K562 (cell line): ENCODE data around the gene TUBB6. TPM values are rescaled to one million over a fixed set of nuclear protein-coding genes. Genes with fewer than 3 reads are reported as not detected.

Experiments used
- BHLHE40 ChIP-seq: IDR thresholded peaks from 2 replicates; pipeline ENCODE4 v1.6.1; 2011; ENCODE audit warnings: low read length, improper control_type of control experiment
- CEBPB ChIP-seq: fragments of 450-650 bp; IDR thresholded peaks from 2 replicates; pipeline ENCODE4 v1.6.1; 2016; ENCODE audit warnings: missing genetic modification characterization, missing compliant biosample characterization
- DACH1 ChIP-seq: fragments of 450-650 bp; IDR thresholded peaks from 2 replicates; pipeline ENCODE4 v1.6.1; 2018; ENCODE audit not compliant: partially characterized antibody
- ELF4 ChIP-seq: fragments of 450-650 bp; formaldehyde crosslinking; IDR thresholded peaks from 2 replicates; pipeline ENCODE4 v1.4.0; 2022; ENCODE audit warnings: missing genetic modification characterization
- FOXK2 ChIP-seq, 2 experiments: fragments of 450-650 bp; IDR thresholded peaks in 1 of 2; conservative IDR thresholded peaks in 1 of 2; 2 replicates each; pipeline ENCODE4 v1.6.1; 2016; ENCODE audit warnings: low read depth in 2 of 2, mild to moderate bottlenecking in 1 of 2
- MBD2 ChIP-seq: sonication (generic); IDR thresholded peaks from 2 replicates; pipeline ENCODE4 v1.6.1; 2016; ENCODE audit warnings: low read depth, borderline replicate concordance
- RB1 ChIP-seq: fragments of 450-650 bp; IDR thresholded peaks from 2 replicates; pipeline ENCODE4 v1.6.1; 2017; ENCODE audit warnings: low read depth, mild to moderate bottlenecking
- RFX5 ChIP-seq: IDR thresholded peaks from 2 replicates; pipeline ENCODE4 v1.6.1; 2011; ENCODE audit warnings: low read depth, mild to moderate bottlenecking, improper control_type of control experiment, low read length
- SRSF3 ChIP-seq: fragments of 200-400 bp; formaldehyde crosslinking; IDR thresholded peaks from 2 replicates; pipeline ENCODE4 v1.6.1; 2016; ENCODE audit warnings: mild to moderate bottlenecking, low read length, moderate library complexity; ENCODE audit not compliant: insufficient read depth
- TCF3 ChIP-seq: sonication (generic); formaldehyde crosslinking; IDR thresholded peaks from 2 replicates; pipeline ENCODE4 v1.4.0; 2020; ENCODE audit warnings: mild to moderate bottlenecking, missing genetic modification reagents
- TCF7L2 ChIP-seq: fragments of 150-350 bp; IDR thresholded peaks from 2 replicates; pipeline ENCODE4 v1.6.1; 2016; ENCODE audit warnings: low read depth, mild to moderate bottlenecking, low read length, moderate library complexity
- TSC22D4 ChIP-seq: fragments of 450-650 bp; IDR thresholded peaks from 2 replicates; pipeline ENCODE4 v1.6.1; 2016; ENCODE audit warnings: missing genetic modification characterization, missing biosample characterization, control low read depth
- ZNF121 ChIP-seq: sonication (generic); formaldehyde crosslinking; conservative IDR thresholded peaks from 2 replicates; pipeline ENCODE4 v1.8.0; 2022; ENCODE audit warnings: missing genetic modification reagents
- ZNF511 ChIP-seq: sonication (generic); formaldehyde crosslinking; IDR thresholded peaks from 2 replicates; pipeline ENCODE4 v1.8.0; 2022; ENCODE audit warnings: mild to moderate bottlenecking, missing genetic modification reagents
- polyA plus RNA-seq, 8 experiments: library from polyadenylated mRNA; depleted of rRNA in 4 of 8; stranded (reverse) in 5 of 8; unstranded in 3 of 8; fragments of >200 nt; fragmentation: Nextera tagmentation in 2 of 8; fragmentation: Illumina TruSeq in 1 of 8; extraction: Ambion mirVana in 2 of 8; extraction: Trizol in 1 of 8; gene quantifications; 2 replicates each; pipeline versions ENCODE4 v1.2.1 to v1.2.3, GENCODE V29; 2011 to 2014; ENCODE audit warnings: inconsistent platforms in 1 of 8, missing spikeins in 1 of 8
- total RNA-seq, 7 experiments: library from RNA; depleted of rRNA in 6 of 7; stranded (reverse); fragments of >200 nt in 6 of 7; fragmentation: Illumina TruSeq in 2 of 7; extraction: Trizol in 2 of 7; gene quantifications; 2 replicates each; pipeline versions ENCODE4 v1.2.1 to v1.2.3, GENCODE V29; 2011 to 2021; ENCODE audit warnings: low replicate concordance in 1 of 7
- TF ChIP-seq, protein P1 (sequence below): fragments of 250-450 bp; sonication (Bioruptor Pico); IDR thresholded peaks from 2 replicates; pipeline ENCODE4 v1.4.0; 2020
- TF ChIP-seq, protein P2 (sequence below): fragments of 250-450 bp; sonication (Bioruptor Pico); IDR thresholded peaks from 2 replicates; pipeline ENCODE4 v1.5.0; 2021; ENCODE audit warnings: mild to moderate bottlenecking, borderline replicate concordance
- TF ChIP-seq, protein P3 (sequence below): sonication (generic); formaldehyde crosslinking; IDR thresholded peaks from 2 replicates; pipeline ENCODE4 v1.8.0; 2022; ENCODE audit warnings: mild to moderate bottlenecking, missing genetic modification reagents, borderline replicate concordance

TUBB6 gene
- total and polyA plus RNA-seq, 9 of the 15 experiments (the other 6 are each of a cell fraction or from before 2014, with no cell fraction given) = 43.9 to 404 (median 81.1) TPM

DNA sequence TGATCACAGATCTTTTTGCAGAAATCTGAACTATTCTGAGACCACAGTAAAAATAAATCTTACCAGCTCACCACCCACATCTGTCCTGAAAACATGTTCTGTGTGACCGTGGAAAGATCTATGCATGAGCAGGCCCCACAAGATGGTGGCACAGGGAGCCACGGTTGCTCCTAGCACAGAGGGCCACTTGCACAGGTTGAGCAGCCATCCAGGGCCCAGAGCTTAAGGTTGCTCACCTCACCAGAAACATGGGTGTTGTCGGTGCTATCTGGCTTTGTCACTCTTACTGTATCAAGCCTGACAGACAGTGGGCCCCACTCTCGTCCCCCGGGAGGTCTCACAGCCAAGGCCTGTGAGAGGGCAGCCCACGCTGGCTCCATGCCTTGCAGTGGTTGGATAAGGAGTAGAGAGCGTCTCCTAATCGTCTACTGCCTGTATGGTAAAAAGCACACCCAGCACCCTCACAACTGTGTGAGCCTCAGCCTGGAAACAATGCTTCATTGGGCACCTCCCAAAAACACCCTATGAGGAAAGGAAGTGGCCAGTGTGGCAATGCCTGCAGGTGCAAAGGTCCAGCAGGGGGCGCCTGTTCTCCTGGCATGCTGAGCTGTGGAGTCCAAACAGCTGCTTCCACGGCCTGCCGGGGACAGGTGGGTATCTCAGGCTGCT lies 19.6 kb downstream of the TUBB6 start (continued):
- TF ChIP-seq TCF7L2 (no peak), DACH1 (peak; percentile 85), TSC22D4 (tag) (no peak), SRSF3 (no peak), CEBPB (tag) (peak; percentile 77; the same call in 1 of the 2 replicates), TCF3 (CRISPR knock-in tag) (no peak), MBD2 (no peak), ELF4 (no peak), RFX5 (no peak), BHLHE40 (0 out of 2 replicates have a peak, but pooled peaks have one; percentile 7), FOXK2 (conservative IDR thresholded peaks at IDR 0.05 in 1 of 2, IDR thresholded peaks at IDR 0.05 in 1 of 2; ENCODE audit: low read depth in 2 of 2) (no peak), ZNF511 (no peak), ZNF121 (CRISPR knock-in tag) (no peak), RB1 (peak; percentile 41; the same call in 1 of the 2 replicates)
- TF ChIP-seq, protein P1, sequence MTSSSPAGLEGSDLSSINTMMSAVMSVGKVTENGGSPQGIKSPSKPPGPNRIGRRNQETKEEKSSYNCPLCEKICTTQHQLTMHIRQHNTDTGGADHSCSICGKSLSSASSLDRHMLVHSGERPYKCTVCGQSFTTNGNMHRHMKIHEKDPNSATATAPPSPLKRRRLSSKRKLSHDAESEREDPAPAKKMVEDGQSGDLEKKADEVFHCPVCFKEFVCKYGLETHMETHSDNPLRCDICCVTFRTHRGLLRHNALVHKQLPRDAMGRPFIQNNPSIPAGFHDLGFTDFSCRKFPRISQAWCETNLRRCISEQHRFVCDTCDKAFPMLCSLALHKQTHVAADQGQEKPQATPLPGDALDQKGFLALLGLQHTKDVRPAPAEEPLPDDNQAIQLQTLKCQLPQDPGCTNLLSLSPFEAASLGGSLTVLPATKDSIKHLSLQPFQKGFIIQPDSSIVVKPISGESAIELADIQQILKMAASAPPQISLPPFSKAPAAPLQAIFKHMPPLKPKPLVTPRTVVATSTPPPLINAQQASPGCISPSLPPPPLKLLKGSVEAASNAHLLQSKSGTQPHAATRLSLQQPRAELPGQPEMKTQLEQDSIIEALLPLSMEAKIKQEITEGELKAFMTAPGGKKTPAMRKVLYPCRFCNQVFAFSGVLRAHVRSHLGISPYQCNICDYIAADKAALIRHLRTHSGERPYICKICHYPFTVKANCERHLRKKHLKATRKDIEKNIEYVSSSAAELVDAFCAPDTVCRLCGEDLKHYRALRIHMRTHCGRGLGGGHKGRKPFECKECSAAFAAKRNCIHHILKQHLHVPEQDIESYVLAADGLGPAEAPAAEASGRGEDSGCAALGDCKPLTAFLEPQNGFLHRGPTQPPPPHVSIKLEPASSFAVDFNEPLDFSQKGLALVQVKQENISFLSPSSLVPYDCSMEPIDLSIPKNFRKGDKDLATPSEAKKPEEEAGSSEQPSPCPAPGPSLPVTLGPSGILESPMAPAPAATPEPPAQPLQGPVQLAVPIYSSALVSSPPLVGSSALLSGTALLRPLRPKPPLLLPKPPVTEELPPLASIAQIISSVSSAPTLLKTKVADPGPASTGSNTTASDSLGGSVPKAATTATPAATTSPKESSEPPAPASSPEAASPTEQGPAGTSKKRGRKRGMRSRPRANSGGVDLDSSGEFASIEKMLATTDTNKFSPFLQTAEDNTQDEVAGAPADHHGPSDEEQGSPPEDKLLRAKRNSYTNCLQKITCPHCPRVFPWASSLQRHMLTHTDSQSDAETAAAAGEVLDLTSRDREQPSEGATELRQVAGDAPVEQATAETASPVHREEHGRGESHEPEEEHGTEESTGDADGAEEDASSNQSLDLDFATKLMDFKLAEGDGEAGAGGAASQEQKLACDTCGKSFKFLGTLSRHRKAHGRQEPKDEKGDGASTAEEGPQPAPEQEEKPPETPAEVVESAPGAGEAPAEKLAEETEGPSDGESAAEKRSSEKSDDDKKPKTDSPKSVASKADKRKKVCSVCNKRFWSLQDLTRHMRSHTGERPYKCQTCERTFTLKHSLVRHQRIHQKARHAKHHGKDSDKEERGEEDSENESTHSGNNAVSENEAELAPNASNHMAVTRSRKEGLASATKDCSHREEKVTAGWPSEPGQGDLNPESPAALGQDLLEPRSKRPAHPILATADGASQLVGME (CRISPR knock-in tag) = no peak
- TF ChIP-seq, protein P2, sequence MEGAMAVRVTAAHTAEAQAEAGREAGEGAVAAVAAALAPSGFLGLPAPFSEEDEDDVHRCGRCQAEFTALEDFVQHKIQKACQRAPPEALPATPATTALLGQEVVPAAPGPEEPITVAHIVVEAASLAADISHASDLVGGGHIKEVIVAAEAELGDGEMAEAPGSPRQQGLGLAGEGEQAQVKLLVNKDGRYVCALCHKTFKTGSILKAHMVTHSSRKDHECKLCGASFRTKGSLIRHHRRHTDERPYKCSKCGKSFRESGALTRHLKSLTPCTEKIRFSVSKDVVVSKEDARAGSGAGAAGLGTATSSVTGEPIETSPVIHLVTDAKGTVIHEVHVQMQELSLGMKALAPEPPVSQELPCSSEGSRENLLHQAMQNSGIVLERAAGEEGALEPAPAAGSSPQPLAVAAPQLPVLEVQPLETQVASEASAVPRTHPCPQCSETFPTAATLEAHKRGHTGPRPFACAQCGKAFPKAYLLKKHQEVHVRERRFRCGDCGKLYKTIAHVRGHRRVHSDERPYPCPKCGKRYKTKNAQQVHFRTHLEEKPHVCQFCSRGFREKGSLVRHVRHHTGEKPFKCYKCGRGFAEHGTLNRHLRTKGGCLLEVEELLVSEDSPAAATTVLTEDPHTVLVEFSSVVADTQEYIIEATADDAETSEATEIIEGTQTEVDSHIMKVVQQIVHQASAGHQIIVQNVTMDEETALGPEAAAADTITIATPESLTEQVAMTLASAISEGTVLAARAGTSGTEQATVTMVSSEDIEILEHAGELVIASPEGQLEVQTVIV (CRISPR knock-in tag) = no peak
- TF ChIP-seq, protein P3, sequence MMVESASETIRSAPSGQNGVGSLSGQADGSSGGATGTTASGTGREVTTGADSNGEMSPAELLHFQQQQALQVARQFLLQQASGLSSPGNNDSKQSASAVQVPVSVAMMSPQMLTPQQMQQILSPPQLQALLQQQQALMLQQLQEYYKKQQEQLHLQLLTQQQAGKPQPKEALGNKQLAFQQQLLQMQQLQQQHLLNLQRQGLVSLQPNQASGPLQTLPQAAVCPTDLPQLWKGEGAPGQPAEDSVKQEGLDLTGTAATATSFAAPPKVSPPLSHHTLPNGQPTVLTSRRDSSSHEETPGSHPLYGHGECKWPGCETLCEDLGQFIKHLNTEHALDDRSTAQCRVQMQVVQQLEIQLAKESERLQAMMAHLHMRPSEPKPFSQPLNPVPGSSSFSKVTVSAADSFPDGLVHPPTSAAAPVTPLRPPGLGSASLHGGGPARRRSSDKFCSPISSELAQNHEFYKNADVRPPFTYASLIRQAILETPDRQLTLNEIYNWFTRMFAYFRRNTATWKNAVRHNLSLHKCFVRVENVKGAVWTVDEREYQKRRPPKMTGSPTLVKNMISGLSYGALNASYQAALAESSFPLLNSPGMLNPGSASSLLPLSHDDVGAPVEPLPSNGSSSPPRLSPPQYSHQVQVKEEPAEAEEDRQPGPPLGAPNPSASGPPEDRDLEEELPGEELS (CRISPR knock-in tag) = no peak
